Left ventricle myocardium inferior (tissue), 1 donor: ENCODE results near the gene MDGA2. TPM values are rescaled to one million over a fixed set of nuclear protein-coding genes. Genes with fewer than 3 reads are reported as not detected.

Source experiments
- DNase-seq: peaks from one replicate; pipeline ENCODE4 v3.0.0-alpha.2; 2020
- H3K27ac ChIP-seq: fragments of 200-600 bp; replicated peaks from 2 replicates; pipeline ENCODE4 v1.8.0; 2021
- H3K27me3 ChIP-seq: fragments of 200-600 bp; 2 replicates; pipeline ENCODE4 v1.8.0; 2021; ENCODE audit warnings: low read depth
- H3K36me3 ChIP-seq: fragments of 200-600 bp; 2 replicates; pipeline ENCODE4 v1.8.0; 2021
- H3K4me1 ChIP-seq: fragments of 200-600 bp; 2 replicates; pipeline ENCODE4 v1.8.0; 2021
- H3K4me3 ChIP-seq: fragments of 200-600 bp; 2 replicates; pipeline ENCODE4 v1.8.0; 2021; ENCODE audit warnings: mild to moderate bottlenecking, moderate library complexity
- H3K9me3 ChIP-seq: fragments of 200-600 bp; replicated peaks from 2 replicates; pipeline ENCODE4 v1.8.0; 2021
- intact Hi-C: fragments of 100-400 bp; cut with micrococcal nuclease; formaldehyde crosslinking; loops from one replicate; pipeline ENCODE4 v1.11.0; 2022
- total RNA-seq: library from RNA; stranded (reverse); fragmentation: NEBNext Ultra II Directional; extraction: Animal tissue kit (Norgen Biotek cat#: 25700); gene quantifications from one replicate; pipeline ENCODE4 v1.2.1, GENCODE V29; 2021
- TF ChIP-seq, protein P1 (sequence below): fragments of 200-600 bp; IDR thresholded peaks from 2 replicates; pipeline ENCODE4 v1.8.0; 2021; ENCODE audit warnings: antibody characterized with exemption, mild to moderate bottlenecking, borderline replicate concordance
- donor health status: DM: no; HTN: yes; CAD: no; lungs with severe emphysema.

MDGA2 gene
- total RNA-seq, 1 donor from 2014 or later: 0.19 TPM

- DNase-seq: no peak
- H3K27me3 ChIP-seq: no peaks in the 10 kb centered on the region
- H3K4me1 ChIP-seq: no peaks in the 10 kb centered on the region
- intact Hi-C loops: no loop called here
- H3K36me3 ChIP-seq: no peaks in the 10 kb centered on the region
- no peak overlapping the region for H3K27ac ChIP-seq
- H3K9me3 ChIP-seq: no peaks in the 10 kb centered on the region
- TF ChIP-seq, protein P1, sequence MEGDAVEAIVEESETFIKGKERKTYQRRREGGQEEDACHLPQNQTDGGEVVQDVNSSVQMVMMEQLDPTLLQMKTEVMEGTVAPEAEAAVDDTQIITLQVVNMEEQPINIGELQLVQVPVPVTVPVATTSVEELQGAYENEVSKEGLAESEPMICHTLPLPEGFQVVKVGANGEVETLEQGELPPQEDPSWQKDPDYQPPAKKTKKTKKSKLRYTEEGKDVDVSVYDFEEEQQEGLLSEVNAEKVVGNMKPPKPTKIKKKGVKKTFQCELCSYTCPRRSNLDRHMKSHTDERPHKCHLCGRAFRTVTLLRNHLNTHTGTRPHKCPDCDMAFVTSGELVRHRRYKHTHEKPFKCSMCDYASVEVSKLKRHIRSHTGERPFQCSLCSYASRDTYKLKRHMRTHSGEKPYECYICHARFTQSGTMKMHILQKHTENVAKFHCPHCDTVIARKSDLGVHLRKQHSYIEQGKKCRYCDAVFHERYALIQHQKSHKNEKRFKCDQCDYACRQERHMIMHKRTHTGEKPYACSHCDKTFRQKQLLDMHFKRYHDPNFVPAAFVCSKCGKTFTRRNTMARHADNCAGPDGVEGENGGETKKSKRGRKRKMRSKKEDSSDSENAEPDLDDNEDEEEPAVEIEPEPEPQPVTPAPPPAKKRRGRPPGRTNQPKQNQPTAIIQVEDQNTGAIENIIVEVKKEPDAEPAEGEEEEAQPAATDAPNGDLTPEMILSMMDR: peak; percentile 60
- no peak overlapping the region for H3K4me3 ChIP-seq
Observed at GRCh38 chr14:47278233-47278842, 397.1 kb downstream of the MDGA2 start.

DNA sequence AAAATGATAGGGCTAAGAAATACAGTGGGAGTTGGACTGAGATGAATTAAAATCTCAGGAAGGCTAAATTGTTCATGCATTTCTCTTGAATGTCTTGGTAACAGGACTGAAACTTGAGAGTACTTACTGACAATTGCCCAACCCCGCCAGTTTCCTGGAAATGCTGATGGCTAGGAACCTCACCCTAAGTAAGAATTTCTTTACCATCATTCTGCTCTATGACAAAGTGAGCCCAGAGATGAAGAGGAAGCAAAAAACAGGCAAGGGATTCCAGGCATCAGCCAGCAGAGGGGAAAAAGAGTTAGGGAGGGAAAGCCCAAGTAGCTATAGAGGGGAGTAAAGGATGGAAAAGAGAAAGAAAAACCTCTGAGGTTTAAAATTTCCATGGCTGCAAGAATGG, 397.7 kb downstream of the MDGA2 start:
- Histone ChIP-seq H3K4me3 (no peak overlapping the region), H3K9me3 (no peaks in the 10 kb centered on the region), H3K36me3 (no peaks in the 10 kb centered on the region), H3K27ac (no peak overlapping the region), H3K4me1 (no peaks in the 10 kb centered on the region), H3K27me3 (no peaks in the 10 kb centered on the region)
- TF ChIP-seq, protein P1: no peak
- DNase-seq: no peak
- intact Hi-C loops: no loop called here

DNA sequence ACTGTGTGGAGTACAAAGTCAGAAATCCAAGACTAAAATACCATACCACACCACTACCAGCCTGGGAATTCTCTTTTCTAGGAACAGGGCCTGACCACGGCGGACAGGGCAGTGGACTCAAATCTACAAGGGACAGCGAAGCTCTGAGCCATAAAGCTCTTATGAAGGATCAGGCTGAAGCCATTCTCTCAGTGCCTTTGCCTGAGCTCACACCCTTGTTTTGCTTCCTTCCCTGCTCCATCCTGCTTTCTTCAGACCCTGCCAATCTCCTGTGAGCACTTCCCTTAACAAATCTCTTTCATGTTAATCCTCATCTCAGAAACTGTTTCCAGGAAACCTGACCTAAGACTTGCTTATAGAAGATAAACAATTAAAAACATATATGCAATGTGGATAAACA, 398.5 kb downstream of the MDGA2 start:
- H3K9me3 ChIP-seq: no peaks in the 10 kb centered on the region
- no peak for DNase-seq
- H3K27ac ChIP-seq: no peak overlapping the region
- H3K36me3 ChIP-seq: no peaks in the 10 kb centered on the region
- H3K4me3 ChIP-seq: no peak overlapping the region
- intact Hi-C loops: no loop called here
- H3K4me1 ChIP-seq: no peaks in the 10 kb centered on the region
- TF ChIP-seq, protein P1: no peak
- H3K27me3 ChIP-seq: no peaks in the 10 kb centered on the region

- no peak for DNase-seq
- TF ChIP-seq, protein P1: no peak
- H3K27ac ChIP-seq: no peak overlapping the region
- H3K4me3 ChIP-seq: no peak overlapping the region
- no peaks in the 10 kb centered on the region for H3K27me3 ChIP-seq
- intact Hi-C loops: no loop called here
- no peaks in the 10 kb centered on the region for H3K36me3 ChIP-seq
- no peaks in the 10 kb centered on the region for H3K4me1 ChIP-seq
- no peaks in the 10 kb centered on the region for H3K9me3 ChIP-seq
Observed at GRCh38 chr14:47273939-47274338, 401.5 kb downstream of the MDGA2 start.

DNA sequence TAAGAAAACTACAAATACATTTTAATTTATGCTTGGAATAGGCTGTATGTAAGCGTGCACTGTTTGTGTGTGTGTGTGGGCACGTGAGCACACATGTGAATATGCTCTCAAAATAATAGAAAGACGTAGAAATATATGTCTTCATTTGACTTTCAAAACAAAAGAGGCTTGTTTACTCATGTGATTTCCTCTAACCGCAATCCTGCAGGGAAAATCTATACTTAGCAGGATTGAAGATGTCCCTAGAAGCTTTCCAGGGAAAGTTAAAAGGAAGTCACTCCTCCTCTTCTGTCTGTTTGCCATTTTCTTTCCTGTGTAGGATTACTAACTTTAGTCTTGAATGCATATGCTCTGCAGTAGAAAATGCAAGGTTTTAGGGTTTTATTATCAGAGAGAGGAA, 404.7 kb downstream of the MDGA2 start:
- H3K27me3 ChIP-seq: no peaks in the 10 kb centered on the region
- intact Hi-C loops: no loop called here
- H3K4me1 ChIP-seq: no peaks in the 10 kb centered on the region
- no peak for DNase-seq
- H3K9me3 ChIP-seq: no peaks in the 10 kb centered on the region
- H3K4me3 ChIP-seq: no peak overlapping the region
- no peak overlapping the region for H3K27ac ChIP-seq
- H3K36me3 ChIP-seq: no peaks in the 10 kb centered on the region
- TF ChIP-seq, protein P1: no peak
